Measurements from ENCODE around the gene RARS2.

Gene RARS2

DNA sequence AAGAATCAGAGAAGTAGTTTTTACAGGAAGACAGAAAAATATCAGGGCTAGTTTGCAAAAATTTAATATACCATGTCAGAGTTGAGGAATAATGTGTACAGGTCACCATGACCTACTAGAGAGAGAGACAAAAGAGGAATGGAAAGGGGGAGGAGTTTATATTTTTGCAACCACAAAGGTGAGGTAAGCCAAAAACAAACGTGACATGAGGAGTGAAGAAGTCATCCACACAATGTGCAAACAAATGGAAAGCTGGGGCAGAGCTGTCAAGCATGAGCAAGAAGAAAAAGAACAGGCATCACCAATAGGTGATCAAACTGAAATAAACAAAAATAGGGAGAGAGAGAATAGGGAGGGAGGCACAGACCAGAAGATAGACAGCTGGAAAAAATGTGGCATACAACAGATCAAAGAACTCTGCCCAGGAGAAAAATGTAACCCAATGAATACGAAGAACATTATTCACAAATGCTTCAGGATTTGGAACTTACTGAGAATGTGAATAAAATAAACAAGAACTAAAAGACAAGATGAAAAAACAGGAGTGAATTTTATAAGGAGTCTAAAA, 15.5 kb downstream of the RARS2 start:
- no peak for DNase-seq (ENCODE audit: low read depth in 2 of 2)

DNA sequence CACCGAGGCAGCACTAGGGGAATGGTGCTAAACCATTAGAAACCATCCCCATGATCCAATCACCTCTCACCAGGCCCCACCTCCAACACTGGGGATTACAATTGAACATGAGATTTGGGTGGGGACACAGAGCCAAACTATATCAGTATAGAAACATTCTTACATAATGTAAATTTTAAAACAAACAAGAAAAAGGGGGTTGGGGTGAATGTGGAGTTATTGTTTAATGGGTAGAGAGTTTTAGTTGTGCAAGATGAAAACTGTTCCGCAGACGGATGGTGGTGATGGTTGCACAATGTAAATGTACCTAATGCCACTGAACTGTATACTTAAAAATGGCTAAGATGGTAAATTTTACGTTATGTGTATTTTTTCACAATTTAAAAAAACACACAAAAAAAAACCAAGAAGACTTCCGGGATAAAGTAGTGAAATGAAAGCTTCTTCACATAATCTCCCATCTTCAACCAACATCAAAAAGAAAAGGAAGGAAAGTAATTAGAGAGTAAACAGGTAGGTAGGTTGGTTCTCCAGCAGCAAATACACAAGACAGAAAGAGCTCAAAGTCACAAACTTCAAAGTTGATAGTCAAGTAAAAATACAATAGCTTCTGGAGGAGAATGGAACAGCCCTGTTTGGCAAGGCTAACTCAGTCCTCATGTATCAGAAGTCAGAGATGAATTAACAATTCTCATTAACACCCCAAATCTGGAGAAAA, 16.3 kb downstream of the RARS2 start:
- no peak for DNase-seq (ENCODE audit: low read depth in 2 of 2)

GRCh38 chr6:87572883-87573282, 16.9 kb downstream of the RARS2 start:
- DNase-seq (ENCODE audit: low read depth in 2 of 2), result no peak

DNA sequence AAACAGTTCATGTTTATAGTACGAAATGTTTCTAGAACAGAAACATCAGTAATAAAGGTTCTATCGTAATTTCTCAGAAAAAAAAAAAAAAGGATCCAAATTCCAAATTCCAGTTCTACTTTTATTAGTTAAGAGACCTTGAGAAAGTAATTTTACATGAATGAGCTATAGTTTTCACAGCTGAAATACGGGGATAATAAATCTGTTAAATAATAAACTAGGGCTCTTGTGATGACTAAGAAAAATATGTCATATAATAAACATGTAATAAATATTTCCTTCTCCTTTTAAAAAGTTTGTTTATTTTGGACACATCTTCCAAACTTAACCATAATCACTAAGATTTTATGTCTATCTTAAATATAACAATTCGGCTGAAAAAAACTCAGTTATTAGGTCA, 17.8 kb downstream of the RARS2 start:
- no peak for DNase-seq (ENCODE audit: low read depth in 2 of 2)

DNA sequence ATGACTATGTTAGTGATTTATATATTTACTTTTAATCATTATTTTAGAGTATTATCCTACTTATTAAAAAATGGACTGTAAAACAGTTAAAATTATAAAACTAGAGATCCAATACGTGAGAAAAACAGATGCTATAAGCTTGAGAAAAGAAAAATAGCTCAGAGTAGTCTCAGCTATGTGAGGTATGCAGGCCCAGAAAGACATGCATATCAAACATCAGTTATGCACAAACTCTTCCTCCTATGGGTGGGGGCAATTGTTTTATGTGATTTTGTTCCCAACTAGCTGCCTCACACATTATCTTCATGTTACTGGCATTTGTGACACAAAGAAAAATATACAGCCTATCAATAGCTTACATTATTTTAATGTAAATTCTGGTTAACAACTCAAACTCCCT, 28.8 kb downstream of the RARS2 start:
- DNase-seq (ENCODE audit: low read depth in 2 of 2), result no peak

DNA sequence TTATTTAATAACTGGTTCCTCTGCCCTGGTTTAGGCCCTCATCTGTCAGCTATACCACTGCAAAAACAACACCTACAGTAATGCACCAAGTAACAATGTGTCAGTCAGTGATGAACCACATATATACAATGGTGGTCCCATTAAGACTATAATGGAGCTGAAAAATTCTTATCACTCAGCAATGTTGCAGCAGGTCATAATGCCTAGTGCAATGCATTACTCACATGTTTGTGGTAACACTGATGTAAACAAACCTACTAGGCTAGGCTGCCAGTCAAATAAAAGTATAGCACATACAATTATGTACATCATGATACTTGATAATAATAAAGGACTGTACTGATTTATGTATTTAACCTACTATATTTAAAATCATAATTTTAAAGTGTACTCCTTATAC, 31.3 kb downstream of the RARS2 start:
- no peak for DNase-seq (ENCODE audit: low read depth in 2 of 2)

DNA sequence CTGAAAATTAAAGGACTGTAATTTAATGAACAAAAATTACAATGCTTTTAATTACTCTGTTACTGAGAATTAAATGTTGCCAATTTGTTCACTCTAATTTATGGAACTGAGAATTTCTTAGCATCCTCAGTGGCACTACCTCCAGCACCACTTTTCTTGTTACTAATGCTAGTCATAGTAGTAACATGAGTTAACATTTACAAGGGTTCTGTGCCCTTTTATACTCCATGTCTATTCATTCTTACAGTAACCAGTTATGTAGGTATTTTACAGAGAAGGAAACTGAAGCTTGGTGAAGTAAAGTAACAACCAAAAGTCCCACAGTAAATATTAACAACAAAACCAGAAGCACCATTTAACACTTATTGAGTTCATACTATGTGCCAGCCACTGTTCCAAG, 34.3 kb downstream of the RARS2 start:
- DNase-seq (ENCODE audit: low read depth in 2 of 2), result no peak

GRCh38 chr6:87553159-87553765, 36.5 kb downstream of the RARS2 start:
- no peak for DNase-seq (ENCODE audit: low read depth in 2 of 2)

GRCh38 chr6:87551799-87552198, 38.0 kb downstream of the RARS2 start:
- DNase-seq (ENCODE audit: low read depth in 2 of 2), result no peak

GRCh38 chr6:87544474-87544735, 45.4 kb downstream of the RARS2 start:
- DNase-seq (ENCODE audit: low read depth in 2 of 2), result no peak

- DNase-seq (ENCODE audit: low read depth in 2 of 2), result no peak
These were observed 45.9 kb downstream of the RARS2 start for GRCh38 chr6:87543696-87544473.

GRCh38 chr6:87541744-87542143, 48.0 kb downstream of the RARS2 start:
- no peak for DNase-seq (ENCODE audit: low read depth in 2 of 2)

DNA sequence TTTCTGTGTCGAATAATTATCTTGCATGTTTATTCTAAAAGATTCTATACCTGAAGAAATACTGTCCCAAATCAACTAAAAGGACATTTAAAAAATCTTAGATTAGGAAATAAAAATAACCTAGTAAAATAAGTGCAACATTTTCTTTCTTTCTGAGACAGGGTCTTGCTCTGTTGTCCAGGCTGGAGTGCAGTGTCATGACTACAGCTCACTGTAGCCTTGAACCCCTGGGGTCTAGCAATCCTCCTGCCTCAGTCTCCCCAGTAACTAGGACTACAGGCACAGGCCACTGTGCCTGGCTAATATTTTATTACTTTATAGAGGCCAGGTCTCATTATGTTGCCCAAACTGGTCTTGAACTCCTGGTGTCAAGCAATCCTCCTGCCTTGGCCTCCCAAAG, 48.7 kb downstream of the RARS2 start:
- DNase-seq (ENCODE audit: low read depth in 2 of 2), result no peak

DNA sequence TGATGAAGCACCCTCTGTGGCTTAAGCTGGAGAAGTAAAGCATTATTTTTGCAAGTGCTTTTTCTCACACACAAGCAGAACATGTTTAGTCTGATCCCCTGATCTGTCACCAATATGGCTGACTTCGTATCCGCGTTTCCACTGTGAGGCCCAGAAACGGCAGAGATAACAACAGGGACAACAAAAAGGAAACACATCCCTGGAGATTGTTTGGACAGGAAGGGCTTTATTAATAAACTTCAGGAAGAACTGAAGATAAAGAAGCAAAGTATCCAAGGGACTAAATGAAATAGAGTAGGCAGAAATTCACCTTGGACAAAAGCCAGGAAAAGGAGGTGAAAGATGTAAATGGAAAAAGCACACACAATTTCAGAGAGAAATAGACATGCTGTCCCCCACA, 49.2 kb downstream of the RARS2 start:
- DNase-seq (ENCODE audit: low read depth in 2 of 2), result no peak

GRCh38 chr6:87539554-87539953, 50.2 kb downstream of the RARS2 start:
- no peak for DNase-seq (ENCODE audit: low read depth in 2 of 2)

- no peak for DNase-seq (ENCODE audit: low read depth in 2 of 2)
These were observed 51.1 kb downstream of the RARS2 start for GRCh38 chr6:87538510-87539260.

GRCh38 chr6:87534377-87535047, 55.3 kb downstream of the RARS2 start:
- DNase-seq (ENCODE audit: low read depth in 2 of 2), result no peak

- DNase-seq (ENCODE audit: low read depth in 2 of 2), result no peak
These were observed 60.6 kb downstream of the RARS2 start for GRCh38 chr6:87529221-87529620.

- no peak for DNase-seq (ENCODE audit: low read depth in 2 of 2)
These were observed 67.1 kb downstream of the RARS2 start for GRCh38 chr6:87522686-87523085.

DNA sequence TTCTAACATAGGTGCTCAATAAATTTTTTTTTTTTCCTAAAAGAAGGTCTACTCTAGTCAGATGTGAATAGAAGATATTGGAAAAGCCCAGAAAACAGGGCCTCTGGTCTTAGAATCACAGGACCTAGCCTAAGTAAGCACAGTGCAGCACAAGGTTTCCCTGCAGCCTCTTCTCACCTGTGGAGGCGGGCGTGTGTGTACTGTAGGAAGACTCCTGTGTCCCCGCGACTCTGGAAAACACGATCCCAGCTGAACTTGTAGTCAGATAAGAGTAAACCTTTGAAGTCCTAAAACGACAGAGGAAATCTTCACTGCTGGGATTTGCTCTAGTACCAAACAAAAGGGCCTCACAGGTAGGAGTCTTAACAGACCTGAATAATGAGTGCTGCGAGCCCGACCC, 71.3 kb downstream of the RARS2 start:
- DNase-seq (ENCODE audit: low read depth in 2 of 2), result no peak

GRCh38 chr6:87514831-87515230, 75.0 kb downstream of the RARS2 start:
- DNase-seq (ENCODE audit: low read depth in 2 of 2), result no peak

- DNase-seq (ENCODE audit: low read depth in 2 of 2), result no peak
These were observed 85.3 kb downstream of the RARS2 start for GRCh38 chr6:87504441-87504840.

Data from stimulated activated CD8-positive, alpha-beta memory T cell treated with anti-CD3 and anti-CD28 coated beads, Interleukin-7, amount 100 ng/mL, for 1 hour (primary cell).